ENCODE measurements around the gene S100A16.

S100A16 gene

GRCh38 chr1:153635872-153636271, 22.9 kb upstream of the S100A16 start:
- no peak for DNase-seq

GRCh38 chr1:153633754-153634665, 21.1 kb upstream of the S100A16 start, which contains the start of gene CHTOP:
Gene CHTOP (plus strand): TSS chr1:153634066. CDS start chr1:153636589, 2,523 bp downstream.
- DNase-seq = peak; percentile 99

- no peak for DNase-seq
These were observed 20.3 kb upstream of the S100A16 start for GRCh38 chr1:153633161-153633753.

GRCh38 chr1:153631047-153632022, 18.4 kb upstream of the S100A16 start:
- no peak for DNase-seq

GRCh38 chr1:153630384-153630783, 17.4 kb upstream of the S100A16 start:
- DNase-seq = no peak

GRCh38 chr1:153629971-153630370, 17.0 kb upstream of the S100A16 start:
- no peak for DNase-seq

GRCh38 chr1:153629343-153629665, 16.4 kb upstream of the S100A16 start:
- DNase-seq = no peak

GRCh38 chr1:153628638-153629342, 15.9 kb upstream of the S100A16 start:
- no peak for DNase-seq

- DNase-seq = peak; percentile 30
These were observed 15.0 kb upstream of the S100A16 start, which contains the start of gene S100A1 for GRCh38 chr1:153627715-153628626. Gene S100A1 (plus strand): TSS chr1:153628434. CDS start chr1:153630522, 2,088 bp downstream.

GRCh38 chr1:153626904-153627714, 14.2 kb upstream of the S100A16 start, which contains the start of gene S100A13:
Gene S100A13 (minus strand): TSS chr1:153627505. CDS start chr1:153626472, 1,033 bp downstream.
- peak; percentile 94 for DNase-seq

GRCh38 chr1:153626477-153626903, 13.6 kb upstream of the S100A16 start:
- DNase-seq = no peak

- DNase-seq = no peak
These were observed 12.2 kb upstream of the S100A16 start for GRCh38 chr1:153624965-153625611.

- DNase-seq = no peak
These were observed 10.2 kb upstream of the S100A16 start for GRCh38 chr1:153623101-153623500.

GRCh38 chr1:153619171-153619570, 6.2 kb upstream of the S100A16 start:
- no peak for DNase-seq

GRCh38 chr1:153617663-153618062, 4.7 kb upstream of the S100A16 start:
- peak; percentile 86 for DNase-seq

- no peak for DNase-seq
These were observed 4.0 kb upstream of the S100A16 start for GRCh38 chr1:153616917-153617311.

- no peak for DNase-seq
These were observed 3.4 kb upstream of the S100A16 start, which contains the start of gene S100A14 for GRCh38 chr1:153616144-153616916. Gene S100A14 (minus strand): TSS chr1:153616325. CDS start chr1:153615858, 467 bp downstream.

- DNase-seq = no peak
These were observed 2.5 kb upstream of the S100A16 start for GRCh38 chr1:153615406-153615805.

- DNase-seq = no peak
These were observed 2.0 kb upstream of the S100A16 start for GRCh38 chr1:153614906-153615305.

Measured in OCI-M1 (cell line).